GM18861 (cell line): ENCODE data around the gene MYL6B.

ENCODE experiments used
- ATAC-seq: cut with Tn5 transposase; IDR thresholded peaks from one replicate; pipeline ENCODE4 v1.9.1; 2021; ENCODE audit not compliant: unreplicated experiment

The MYL6B gene

DNA sequence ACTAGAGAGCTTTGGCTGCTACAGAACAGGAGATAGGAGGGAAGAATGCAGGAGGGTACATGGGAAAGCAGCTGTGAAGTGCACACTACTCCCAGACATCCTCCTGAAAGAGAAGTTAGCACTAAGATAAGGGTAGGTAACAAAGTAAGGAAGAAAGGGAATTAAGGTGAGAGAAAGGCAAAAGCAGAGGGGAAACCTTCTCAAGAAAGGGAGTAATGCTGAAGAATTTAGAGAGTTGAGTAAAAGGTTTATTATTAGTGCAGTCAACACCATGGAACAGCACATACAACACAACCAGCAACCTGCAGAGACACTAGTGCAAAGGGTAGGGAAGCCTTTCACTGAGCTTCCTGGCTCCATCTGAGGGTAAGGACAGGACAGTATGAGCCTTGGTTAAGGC is 51.9 kb downstream of the MYL6B start:
- no peak for ATAC-seq

DNA sequence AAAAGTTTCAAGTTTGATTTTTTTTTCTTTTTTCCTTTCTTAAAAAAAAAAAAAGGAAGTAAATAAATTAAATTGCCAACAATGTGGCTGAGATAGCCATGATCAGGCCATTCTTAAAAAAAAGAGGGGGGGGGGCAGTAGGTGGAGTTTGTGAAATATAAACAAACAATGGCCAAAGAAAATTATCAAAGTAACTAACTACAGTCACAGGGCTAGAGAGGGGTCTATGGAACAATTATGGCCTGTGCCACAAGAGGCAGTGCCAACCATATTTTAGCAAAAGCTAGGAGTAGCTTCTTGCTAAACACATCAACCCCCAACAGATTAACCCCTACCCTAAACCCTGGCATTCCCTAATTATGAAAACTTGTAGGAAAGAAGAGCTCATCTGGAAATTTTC is 53.1 kb downstream of the MYL6B start:
- ATAC-seq = no peak

DNA sequence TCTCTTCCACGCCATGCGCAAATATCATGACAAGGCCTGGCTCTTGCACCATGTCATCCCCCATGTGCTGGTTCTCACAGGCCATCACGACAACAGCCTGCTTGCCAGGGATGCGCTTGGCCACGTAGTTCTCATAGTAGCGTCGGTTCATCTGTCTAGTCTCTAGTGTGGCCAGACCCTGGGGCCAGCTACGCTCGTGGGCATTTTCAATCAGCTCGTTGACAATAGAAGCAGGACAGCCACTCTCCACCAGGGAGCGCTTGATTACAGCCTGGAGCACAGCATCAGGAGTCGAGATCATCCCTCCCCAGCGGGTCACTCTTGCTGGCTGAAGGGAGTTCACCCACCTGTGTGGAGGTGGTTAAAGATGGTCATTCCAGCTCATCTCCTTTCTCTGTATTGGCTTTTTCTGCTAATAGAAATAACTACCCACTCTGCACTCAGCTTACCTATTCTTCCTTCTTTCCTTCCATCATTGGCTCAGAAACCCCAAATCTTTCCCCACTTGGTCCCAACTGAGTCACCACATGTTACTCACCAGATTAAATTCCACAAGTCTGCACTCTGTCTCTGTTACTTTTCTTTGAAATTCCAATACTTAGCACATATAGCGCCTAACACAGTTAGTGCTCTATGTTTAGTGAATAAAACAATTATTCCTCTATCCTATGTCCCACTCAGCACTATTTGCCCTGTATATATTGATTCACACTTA is 54.2 kb downstream of the MYL6B start:
- ATAC-seq = no peak
